Brain microvascular endothelial cell (primary cell): Measurements from ENCODE around the gene RNF212.

Experiments
- DNase-seq: peaks from one replicate; pipeline ENCODE4 v3.0.0-alpha.2; 2020
- H3K27ac ChIP-seq: fragments of 250-450 bp; sonication (Bioruptor Pico); 2 replicates; pipeline ENCODE4 v1.5.1; 2020; ENCODE audit warnings: mild to moderate bottlenecking, moderate library complexity
- H3K27me3 ChIP-seq: fragments of 250-450 bp; sonication (Bioruptor Pico); replicated peaks from 2 replicates; pipeline ENCODE4 v1.5.1; 2020; ENCODE audit warnings: mild to moderate bottlenecking
- H3K36me3 ChIP-seq: fragments of 250-450 bp; sonication (Bioruptor Pico); replicated peaks from 2 replicates; pipeline ENCODE4 v1.5.1; 2020; ENCODE audit warnings: mild to moderate bottlenecking
- H3K4me3 ChIP-seq: 2 replicates; pipeline ENCODE4 v1.5.1; 2011; ENCODE audit warnings: low read depth, mild to moderate bottlenecking, control low read depth, low read length, moderate library complexity
- CTCF ChIP-seq: IDR thresholded peaks from 2 replicates; pipeline ENCODE4 v1.5.1; 2011; ENCODE audit warnings: low read depth, mild to moderate bottlenecking, moderate library complexity, low read length, control low read depth, inconsistent platforms; ENCODE audit errors: missing control alignments
- in situ Hi-C: cut with HindIII; loops from 2 replicates; pipeline ENCODE4 v1.10.0; 2017; ENCODE audit warnings: low sequenced_read_pairs, low pct_ligation_motif_present

Gene RNF212

GRCh38 chr4:1113311-1114009 is at the start of gene RNF212:
Gene RNF212, minus strand, starts transcription at chr4:1113564. Its CDS starts 100 bp downstream, at chr4:1113464.
- Histone ChIP-seq H3K27me3 (peaks cover 12% of the 10 kb centered on the region), H3K27ac (no peak within 1 kb of the TSS), H3K36me3 (no peaks in the 10 kb centered on the region), H3K4me3 (no peak within 1 kb of the TSS)
- in situ Hi-C loops, result loop anchor here (10.0 kb wide), 1 partner anchor 59 kb away; no protein-coding TSS in a partner anchor
- DNase-seq, result no peak
- no peak for TF ChIP-seq CTCF

- Histone ChIP-seq H3K36me3 (no peaks in the 10 kb centered on the region), H3K27ac (no peak overlapping the region), H3K4me3 (no peak overlapping the region), H3K27me3 (no peaks in the 10 kb centered on the region)
- TF ChIP-seq CTCF, result no peak
- in situ Hi-C loops, result no loop called here
- DNase-seq, result no peak
Measured at GRCh38 chr4:1160351-1160750, 47.0 kb upstream of the RNF212 start.

- in situ Hi-C loops, result no loop called here
- no peaks in the 10 kb centered on the region for H3K36me3 ChIP-seq
- DNase-seq, result no peak
- H3K4me3 ChIP-seq, result no peak overlapping the region
- TF ChIP-seq CTCF, result no peak
- H3K27me3 ChIP-seq, result peaks cover 5% of the 10 kb centered on the region
- no peak overlapping the region for H3K27ac ChIP-seq
Measured at GRCh38 chr4:1156069-1156468, 42.7 kb upstream of the RNF212 start.

GRCh38 chr4:1155314-1155713 is 42.0 kb upstream of the RNF212 start:
- TF ChIP-seq CTCF, result no peak

GRCh38 chr4:1154523-1155182 is 41.3 kb upstream of the RNF212 start:
- Histone ChIP-seq H3K27ac (no peak overlapping the region), H3K36me3 (no peaks in the 10 kb centered on the region), H3K4me3 (no peak overlapping the region), H3K27me3 (peaks cover 5% of the 10 kb centered on the region)
- in situ Hi-C loops, result no loop called here
- TF ChIP-seq CTCF, result no peak
- DNase-seq, result peak; percentile 25

More at GRCh38 chr4:1155314-1155713, 42.0 kb upstream of the RNF212 start:
- in situ Hi-C loops, result no loop called here
- Histone ChIP-seq H3K27ac (no peak overlapping the region), H3K4me3 (no peak overlapping the region), H3K36me3 (no peaks in the 10 kb centered on the region), H3K27me3 (peaks cover 5% of the 10 kb centered on the region)
- DNase-seq, result no peak

- no peak overlapping the region for H3K4me3 ChIP-seq
Measured at GRCh38 chr4:1154126-1154522, 40.8 kb upstream of the RNF212 start.

More at GRCh38 chr4:1154126-1154522, 40.8 kb upstream of the RNF212 start:
- H3K36me3 ChIP-seq, result no peaks in the 10 kb centered on the region
- TF ChIP-seq CTCF, result no peak
- H3K27me3 ChIP-seq, result peaks cover 5% of the 10 kb centered on the region
- H3K27ac ChIP-seq, result no peak overlapping the region
- DNase-seq, result no peak
- in situ Hi-C loops, result no loop called here
